ENCODE data around the gene VTA1. TPM values are rescaled to one million over a fixed set of nuclear protein-coding genes. Genes with fewer than 3 reads are reported as not detected.

The VTA1 gene
- total and polyA plus RNA-seq, 2 of the 8 experiments (the other 6 are each of a cell fraction or from before 2014, with no cell fraction given): 63.6 to 67.0 TPM

DNA sequence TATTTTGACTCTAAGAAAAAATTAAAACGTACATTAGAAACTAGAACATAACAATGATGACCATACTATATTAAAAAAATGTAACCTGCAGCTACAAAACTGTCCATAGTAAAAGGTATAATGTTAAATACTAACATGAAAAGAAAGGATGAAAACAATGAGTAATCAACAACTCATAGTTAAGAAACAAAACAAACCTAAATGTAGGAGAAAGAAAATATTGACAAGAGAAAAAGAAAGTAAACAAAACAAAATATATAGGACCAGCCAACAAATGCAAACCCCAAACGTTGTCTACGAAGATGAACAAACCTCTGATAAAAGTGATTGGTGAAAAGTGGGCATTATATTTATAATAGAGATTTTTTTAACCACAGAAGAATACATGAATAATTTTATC is 113.7 kb downstream of the VTA1 start:
- no peak overlapping the region for H3K4ac ChIP-seq (replicated peaks; ENCODE audit: insufficient read length, low read depth, low read length)
- peaks cover 0 to 1% (median 0%) of the 10 kb centered on the region in 4 experiments; a peak in 1 of 7 replicates for H3K27me3 ChIP-seq (replicated peaks in 1 of 4; ENCODE audit: control insufficient read depth in 3 of 4, extremely low read depth in 1 of 4, insufficient read depth in 3 of 4, low read length in 3 of 4)
- TF ChIP-seq HDAC2 (IDR thresholded peaks at IDR 0.05; ENCODE audit: borderline replicate concordance in 1 of 2, low read depth in 2 of 2, low read length in 2 of 2) (no peak), RFX5 (IDR thresholded peaks at IDR 0.05; ENCODE audit: borderline replicate concordance, low read depth, low read length) (no peak), CBX8 (IDR thresholded peaks at IDR 0.05; ENCODE audit: borderline replicate concordance, low read depth, low read length) (no peak), EZH2 (IDR thresholded peaks at IDR 0.05; ENCODE audit: low read depth, low read length, severe bottlenecking) (no peak), POU5F1 (IDR thresholded peaks at IDR 0.05; ENCODE audit: low read depth, low read length) (no peak), ATF3 (IDR thresholded peaks at IDR 0.05; ENCODE audit: insufficient read depth, low read depth, low read length) (no peak), TAF7 (optimal IDR thresholded peaks at IDR 0.05; ENCODE audit: borderline replicate concordance, low read depth, low read length) (no peak), KDM5A (IDR thresholded peaks at IDR 0.05; ENCODE audit: low read length) (no peak), NRF1 (IDR thresholded peaks at IDR 0.05; ENCODE audit: low read depth, low read length) (no peak), JUND (IDR thresholded peaks at IDR 0.05; ENCODE audit: low read length) (no peak), POLR2AphosphoS5 (IDR thresholded peaks at IDR 0.05; ENCODE audit: low read depth, low read length) (no peak), RBBP5 (IDR thresholded peaks at IDR 0.05; ENCODE audit: borderline replicate concordance, low read depth, low read length) (no peak), SP1 (IDR thresholded peaks at IDR 0.05; ENCODE audit: low read depth, low read length) (no peak)
- H3K4me2 ChIP-seq (ENCODE audit: insufficient read depth in 1 of 2, low read depth in 2 of 2, low read length in 2 of 2): no peak overlapping the region
- H4K8ac ChIP-seq (ENCODE audit: extremely low read depth, insufficient read depth, low read length): no peak overlapping the region
- CTCF ChIA-PET (ENCODE audit: partially characterized antibody): no interaction called here
- H3K79me1 ChIP-seq (ENCODE audit: low read depth, low read length): no peaks in the 10 kb centered on the region
- H4K91ac ChIP-seq (replicated peaks; ENCODE audit: insufficient read length, low read length): no peak overlapping the region
- no peak overlapping the region for H3K14ac ChIP-seq (ENCODE audit: insufficient read length)
- no peak overlapping the region for H2BK5ac ChIP-seq (ENCODE audit: low read depth, low read length)
- no peak for FAIRE-seq
- H3K23ac ChIP-seq (ENCODE audit: insufficient read length): no peak overlapping the region
- H3K9me3 ChIP-seq (ENCODE audit: insufficient read depth in 2 of 2, low read depth in 1 of 2, low read length in 1 of 2): no peaks in the 10 kb centered on the region
- H2AFZ ChIP-seq (ENCODE audit: low read length): no peak overlapping the region
- no peaks in the 10 kb centered on the region for H3K4me1 ChIP-seq (replicated peaks in 1 of 4; ENCODE audit: control insufficient read depth in 3 of 4, insufficient read depth in 4 of 4, low read length in 3 of 4)
- WGBS, 2 experiments (ENCODE audit: extremely low coverage in 1 of 2, insufficient coverage in 1 of 2, insufficient read length in 1 of 2, insufficient replicate concordance in 2 of 2, low coverage in 1 of 2, low lambda C conversion rate in 2 of 2, missing lambda C conversion rate in 1 of 2): 90% methylated on average over 3 of the region's 3 CpGs; no CpG with 5 or more reads in 1 of the 2 experiments
- H3K27ac ChIP-seq (ENCODE audit: low read depth, low read length): no peak overlapping the region
- H3K9ac ChIP-seq (replicated peaks in 1 of 4; ENCODE audit: extremely low read depth in 1 of 4, low read depth in 3 of 4, low read length in 3 of 4): no peak overlapping the region
- no peak overlapping the region for H2BK120ac ChIP-seq (replicated peaks; ENCODE audit: low read depth, low read length)
- no peaks in the 10 kb centered on the region for H3K23me2 ChIP-seq (ENCODE audit: low read depth, low read length)
- H3K79me2 ChIP-seq (ENCODE audit: control insufficient read depth in 1 of 2, insufficient read depth in 2 of 2, low read length in 2 of 2): no peaks in the 10 kb centered on the region
- H2BK12ac ChIP-seq (ENCODE audit: low read depth, low read length): no peak overlapping the region
- no peaks in the 10 kb centered on the region for H4K20me1 ChIP-seq (replicated peaks in 1 of 2; ENCODE audit: control insufficient read depth in 1 of 2, insufficient read depth in 2 of 2, low read length in 2 of 2)
- H2BK20ac ChIP-seq (ENCODE audit: low read length): no peak overlapping the region
- POLR2A ChIA-PET (ENCODE audit: partially characterized antibody): no interaction called here
- no peak overlapping the region for H4K5ac ChIP-seq (ENCODE audit: insufficient read length, low read depth, low read length)
- no peak overlapping the region for H2AK5ac ChIP-seq (ENCODE audit: low read depth, low read length)
- no peak overlapping the region for H2BK15ac ChIP-seq (ENCODE audit: low read length)
- no peak overlapping the region for H3K4me3 ChIP-seq (ENCODE audit: extremely low read depth in 1 of 4, insufficient read depth in 2 of 4, low read depth in 3 of 4, low read length in 4 of 4)
- no peak overlapping the region for H3K56ac ChIP-seq (replicated peaks; ENCODE audit: insufficient read length, low read depth, low read length)
- H3K36me3 ChIP-seq (ENCODE audit: control insufficient read depth in 2 of 4, insufficient read depth in 4 of 4, low read length in 3 of 4): no peaks in the 10 kb centered on the region
- no peak for DNase-seq (ENCODE audit: low read depth in 1 of 2, low spot score in 2 of 2)
- no peak overlapping the region for H3K18ac ChIP-seq (ENCODE audit: extremely low read depth, low read length)

All from H1 (cell line).